IPS-18a (cell line): ENCODE measurements around the gene SULT1C3.

Experiments used
- H3K27ac ChIP-seq: one replicate; pipeline ENCODE4 v1.5.1; 2013; ENCODE audit warnings: low read length
- H3K27me3 ChIP-seq: one replicate; pipeline ENCODE4 v1.6.1; 2013; ENCODE audit warnings: mild to moderate bottlenecking, low read length; ENCODE audit not compliant: control insufficient read depth, insufficient read depth
- H3K36me3 ChIP-seq: one replicate; pipeline ENCODE4 v1.6.1; 2013; ENCODE audit warnings: low read depth, low read length; ENCODE audit not compliant: control insufficient read depth
- H3K4me1 ChIP-seq: one replicate; pipeline ENCODE4 v1.6.1; 2013; ENCODE audit warnings: low read depth, low read length; ENCODE audit not compliant: control insufficient read depth
- H3K4me3 ChIP-seq: one replicate; pipeline ENCODE4 v1.5.1; 2013; ENCODE audit warnings: low read length
- H3K9ac ChIP-seq: one replicate; pipeline ENCODE4 v1.6.1; 2013; ENCODE audit warnings: mild to moderate bottlenecking, low read length, moderate library complexity
- H3K9me3 ChIP-seq: one replicate; pipeline ENCODE4 v1.6.1; 2013; ENCODE audit warnings: low read depth, low read length; ENCODE audit not compliant: control insufficient read depth

Gene SULT1C3

GRCh38 chr2:108222261-108222660 is 17.5 kb upstream of the SULT1C3 start:
- Histone ChIP-seq H3K27ac (no peak overlapping the region), H3K36me3 (no peaks in the 10 kb centered on the region), H3K4me3 (no peak overlapping the region), H3K4me1 (no peaks in the 10 kb centered on the region), H3K9me3 (peaks cover 19% of the 10 kb centered on the region), H3K27me3 (no peaks in the 10 kb centered on the region), H3K9ac (no peak overlapping the region)

- Histone ChIP-seq H3K9ac (no peak overlapping the region), H3K27me3 (no peaks in the 10 kb centered on the region), H3K4me1 (no peaks in the 10 kb centered on the region), H3K4me3 (no peak overlapping the region), H3K9me3 (peaks cover 19% of the 10 kb centered on the region), H3K36me3 (no peaks in the 10 kb centered on the region), H3K27ac (no peak overlapping the region)
These were observed 16.2 kb upstream of the SULT1C3 start for GRCh38 chr2:108223573-108223972.

- no peak overlapping the region for H3K4me3 ChIP-seq
- no peaks in the 10 kb centered on the region for H3K27me3 ChIP-seq
- H3K9me3 ChIP-seq: peaks cover 19% of the 10 kb centered on the region
- no peak overlapping the region for H3K9ac ChIP-seq
- no peaks in the 10 kb centered on the region for H3K4me1 ChIP-seq
- no peak overlapping the region for H3K27ac ChIP-seq
- H3K36me3 ChIP-seq: no peaks in the 10 kb centered on the region
These were observed 15.7 kb upstream of the SULT1C3 start for GRCh38 chr2:108224022-108224421.

GRCh38 chr2:108226564-108226963 is 13.2 kb upstream of the SULT1C3 start:
- H3K27ac ChIP-seq: no peak overlapping the region
- no peak overlapping the region for H3K4me3 ChIP-seq
- no peaks in the 10 kb centered on the region for H3K27me3 ChIP-seq
- H3K9ac ChIP-seq: no peak overlapping the region
- no peaks in the 10 kb centered on the region for H3K36me3 ChIP-seq
- H3K9me3 ChIP-seq: peaks cover 19% of the 10 kb centered on the region
- no peaks in the 10 kb centered on the region for H3K4me1 ChIP-seq

- H3K4me3 ChIP-seq: no peak overlapping the region
- H3K27me3 ChIP-seq: no peaks in the 10 kb centered on the region
- peaks cover 16% of the 10 kb centered on the region for H3K9me3 ChIP-seq
- H3K36me3 ChIP-seq: no peaks in the 10 kb centered on the region
- no peak overlapping the region for H3K9ac ChIP-seq
- H3K4me1 ChIP-seq: no peaks in the 10 kb centered on the region
- H3K27ac ChIP-seq: no peak overlapping the region
These were observed 11.8 kb upstream of the SULT1C3 start for GRCh38 chr2:108228006-108228405.

GRCh38 chr2:108228537-108228936 is 11.2 kb upstream of the SULT1C3 start:
- H3K4me1 ChIP-seq: no peaks in the 10 kb centered on the region
- no peak overlapping the region for H3K9ac ChIP-seq
- no peaks in the 10 kb centered on the region for H3K27me3 ChIP-seq
- H3K27ac ChIP-seq: no peak overlapping the region
- H3K4me3 ChIP-seq: no peak overlapping the region
- peaks cover 11% of the 10 kb centered on the region for H3K9me3 ChIP-seq
- no peaks in the 10 kb centered on the region for H3K36me3 ChIP-seq

GRCh38 chr2:108229875-108230274 is 9.9 kb upstream of the SULT1C3 start:
- no peak overlapping the region for H3K27ac ChIP-seq
- no peaks in the 10 kb centered on the region for H3K9me3 ChIP-seq
- no peaks in the 10 kb centered on the region for H3K36me3 ChIP-seq
- no peak overlapping the region for H3K4me3 ChIP-seq
- no peaks in the 10 kb centered on the region for H3K4me1 ChIP-seq
- H3K9ac ChIP-seq: no peak overlapping the region
- H3K27me3 ChIP-seq: no peaks in the 10 kb centered on the region

GRCh38 chr2:108235577-108235976 is 4.2 kb upstream of the SULT1C3 start:
- Histone ChIP-seq H3K27me3 (no peaks in the 10 kb centered on the region), H3K27ac (no peak overlapping the region), H3K9me3 (peaks cover 10% of the 10 kb centered on the region), H3K4me1 (no peaks in the 10 kb centered on the region), H3K36me3 (no peaks in the 10 kb centered on the region), H3K4me3 (no peak overlapping the region), H3K9ac (no peak overlapping the region)

- H3K4me3 ChIP-seq: no peak overlapping the region
- no peaks in the 10 kb centered on the region for H3K36me3 ChIP-seq
- H3K27me3 ChIP-seq: no peaks in the 10 kb centered on the region
These were observed 3.0 kb upstream of the SULT1C3 start for GRCh38 chr2:108236676-108237335.

GRCh38 chr2:108240966-108241365 is 1.2 kb downstream of the SULT1C3 start:
- Histone ChIP-seq H3K36me3 (no peaks in the 10 kb centered on the region), H3K4me3 (no peak overlapping the region), H3K9me3 (peaks cover 18% of the 10 kb centered on the region), H3K4me1 (no peaks in the 10 kb centered on the region), H3K27ac (no peak overlapping the region), H3K27me3 (no peaks in the 10 kb centered on the region), H3K9ac (no peak overlapping the region)

More at GRCh38 chr2:108236676-108237335, 3.0 kb upstream of the SULT1C3 start:
- no peak overlapping the region for H3K9ac ChIP-seq
- peaks cover 18% of the 10 kb centered on the region for H3K9me3 ChIP-seq
- no peak overlapping the region for H3K27ac ChIP-seq
- no peaks in the 10 kb centered on the region for H3K4me1 ChIP-seq

- H3K36me3 ChIP-seq: no peaks in the 10 kb centered on the region
- H3K27ac ChIP-seq: no peak overlapping the region
- H3K27me3 ChIP-seq: no peaks in the 10 kb centered on the region
- H3K9me3 ChIP-seq: peaks cover 8% of the 10 kb centered on the region
- H3K4me1 ChIP-seq: no peaks in the 10 kb centered on the region
- no peak overlapping the region for H3K4me3 ChIP-seq
- no peak overlapping the region for H3K9ac ChIP-seq
These were observed 3.8 kb downstream of the SULT1C3 start for GRCh38 chr2:108243566-108243965.

GRCh38 chr2:108244667-108245414 is 5.1 kb downstream of the SULT1C3 start:
- H3K9me3 ChIP-seq: peaks cover 8% of the 10 kb centered on the region
- no peak overlapping the region for H3K27ac ChIP-seq
- no peak overlapping the region for H3K9ac ChIP-seq
- H3K4me3 ChIP-seq: no peak overlapping the region
- H3K4me1 ChIP-seq: no peaks in the 10 kb centered on the region
- no peaks in the 10 kb centered on the region for H3K36me3 ChIP-seq
- no peaks in the 10 kb centered on the region for H3K27me3 ChIP-seq
